ENCODE data around the gene TMEM117. TPM values are rescaled to one million over a fixed set of nuclear protein-coding genes. Genes with fewer than 3 reads are reported as not detected.

TMEM117 gene
- total and polyA plus RNA-seq, 8 donors, result 1.9 to 52.5 (median 8.0) TPM

DNA sequence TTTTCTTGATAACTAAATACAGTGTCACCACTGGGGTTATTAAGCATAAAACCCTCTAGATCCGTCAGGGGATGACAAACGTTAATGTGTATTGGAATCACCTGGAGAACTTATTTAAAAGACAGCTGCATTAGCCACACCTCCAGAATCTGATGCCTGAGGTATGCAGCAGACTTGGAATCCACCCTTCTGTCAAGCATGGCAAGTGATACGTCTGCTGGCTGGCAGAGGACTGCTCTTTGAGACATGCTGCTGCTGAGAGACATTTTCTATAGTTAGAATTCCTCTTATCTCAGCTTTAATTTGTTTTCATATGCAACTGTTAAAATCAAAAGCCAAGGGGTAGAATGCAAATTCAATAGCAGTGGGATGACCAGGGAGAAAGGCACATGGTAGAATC is 544.0 kb downstream of the TMEM117 start:
- peaks cover 0 to 9% (median 3%) of the 10 kb centered on the region in 4 donors for H3K36me3 ChIP-seq
- H3K9me3 ChIP-seq, result no peaks in the 10 kb centered on the region
- TF ChIP-seq, protein P1, sequence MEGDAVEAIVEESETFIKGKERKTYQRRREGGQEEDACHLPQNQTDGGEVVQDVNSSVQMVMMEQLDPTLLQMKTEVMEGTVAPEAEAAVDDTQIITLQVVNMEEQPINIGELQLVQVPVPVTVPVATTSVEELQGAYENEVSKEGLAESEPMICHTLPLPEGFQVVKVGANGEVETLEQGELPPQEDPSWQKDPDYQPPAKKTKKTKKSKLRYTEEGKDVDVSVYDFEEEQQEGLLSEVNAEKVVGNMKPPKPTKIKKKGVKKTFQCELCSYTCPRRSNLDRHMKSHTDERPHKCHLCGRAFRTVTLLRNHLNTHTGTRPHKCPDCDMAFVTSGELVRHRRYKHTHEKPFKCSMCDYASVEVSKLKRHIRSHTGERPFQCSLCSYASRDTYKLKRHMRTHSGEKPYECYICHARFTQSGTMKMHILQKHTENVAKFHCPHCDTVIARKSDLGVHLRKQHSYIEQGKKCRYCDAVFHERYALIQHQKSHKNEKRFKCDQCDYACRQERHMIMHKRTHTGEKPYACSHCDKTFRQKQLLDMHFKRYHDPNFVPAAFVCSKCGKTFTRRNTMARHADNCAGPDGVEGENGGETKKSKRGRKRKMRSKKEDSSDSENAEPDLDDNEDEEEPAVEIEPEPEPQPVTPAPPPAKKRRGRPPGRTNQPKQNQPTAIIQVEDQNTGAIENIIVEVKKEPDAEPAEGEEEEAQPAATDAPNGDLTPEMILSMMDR (IDR thresholded peaks at IDR 0.05), result no peak
- TF ChIP-seq EP300 (IDR thresholded peaks at IDR 0.05) (no peak), POLR2AphosphoS5 (IDR thresholded peaks at IDR 0.05) (no peak), POLR2A (IDR thresholded peaks at IDR 0.05) (no peak)
- no peak for DNase-seq
- H3K27me3 ChIP-seq, result no peaks in the 10 kb centered on the region
- no peak overlapping the region for H3K4me3 ChIP-seq
- no peak overlapping the region for H3K27ac ChIP-seq
- WGBS, 5 donors, result 57 to 74% (median 70%) methylated on average over 3 of the region's 3 CpGs
- no peaks in the 10 kb centered on the region for H3K4me1 ChIP-seq
- intact Hi-C loops (cut with DNase I; ENCODE audit: low total_unique reads), result no loop called here

DNA sequence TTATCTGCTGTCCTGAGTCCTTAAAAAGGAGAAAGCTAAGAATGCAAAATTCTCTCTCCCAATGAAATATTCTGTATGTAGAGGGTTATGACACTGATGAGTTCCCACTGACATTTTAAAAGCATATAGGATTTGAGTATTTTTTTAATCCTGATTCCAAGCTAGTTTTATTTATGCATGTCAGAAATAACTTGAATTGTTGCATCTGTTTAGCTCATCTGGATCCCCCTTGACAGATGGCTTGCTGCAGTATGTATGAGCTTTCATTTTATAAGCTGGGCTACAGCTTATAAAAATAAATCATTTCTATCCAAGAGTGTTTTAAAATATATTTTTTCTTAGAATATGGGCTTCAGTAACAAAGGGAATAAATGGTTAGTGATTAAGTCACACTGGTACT is 545.0 kb downstream of the TMEM117 start:
- Histone ChIP-seq H3K27me3 (no peaks in the 10 kb centered on the region), H3K27ac (no peak overlapping the region), H3K36me3 (peaks cover 0 to 9% (median 3%) of the 10 kb centered on the region in 4 donors), H3K4me3 (no peak overlapping the region), H3K9me3 (no peaks in the 10 kb centered on the region), H3K4me1 (no peaks in the 10 kb centered on the region)
- TF ChIP-seq, protein P1 (IDR thresholded peaks at IDR 0.05), result no peak
- TF ChIP-seq POLR2A (IDR thresholded peaks at IDR 0.05) (no peak), EP300 (IDR thresholded peaks at IDR 0.05) (no peak), POLR2AphosphoS5 (IDR thresholded peaks at IDR 0.05) (no peak)
- peak in 1 of 2 donors; percentile 9 for DNase-seq
- intact Hi-C loops (cut with DNase I; ENCODE audit: low total_unique reads), result no loop called here

GRCh38 chr12:44381341-44381740 is 545.5 kb downstream of the TMEM117 start:
- Histone ChIP-seq H3K4me1 (no peaks in the 10 kb centered on the region), H3K27ac (no peak overlapping the region), H3K27me3 (no peaks in the 10 kb centered on the region), H3K9me3 (no peaks in the 10 kb centered on the region), H3K4me3 (no peak overlapping the region), H3K36me3 (peaks cover 0 to 9% (median 3%) of the 10 kb centered on the region in 4 donors)
- no peak for DNase-seq
- 82 to 92% (median 90%) methylated on average over 6 of the region's 6 CpGs for WGBS, 5 donors
- intact Hi-C loops (cut with DNase I; ENCODE audit: low total_unique reads), result no loop called here
- TF ChIP-seq EP300 (IDR thresholded peaks at IDR 0.05) (no peak), POLR2AphosphoS5 (IDR thresholded peaks at IDR 0.05) (no peak), POLR2A (IDR thresholded peaks at IDR 0.05) (no peak)
- TF ChIP-seq, protein P1 (IDR thresholded peaks at IDR 0.05), result no peak

DNA sequence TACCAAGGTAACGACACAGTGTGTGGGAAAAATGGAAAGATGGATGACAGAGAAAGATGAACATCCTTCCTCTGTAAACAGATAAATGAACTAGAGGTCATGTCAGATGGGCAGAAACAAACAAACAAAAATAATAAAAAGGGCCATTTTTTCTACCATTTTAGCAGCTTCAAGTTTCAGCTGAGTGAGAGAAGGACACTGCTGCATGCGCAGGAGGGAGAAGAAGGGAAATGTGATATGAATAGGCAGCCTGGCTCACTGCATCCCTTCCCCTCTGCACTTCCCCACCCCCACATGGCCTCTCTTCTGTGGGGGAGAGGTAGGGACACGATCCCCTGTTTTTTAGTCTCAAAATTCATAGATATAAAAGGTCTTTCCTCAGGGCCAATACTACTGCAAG is 548.3 kb downstream of the TMEM117 start:
- Histone ChIP-seq H3K4me3 (no peak overlapping the region), H3K27me3 (no peaks in the 10 kb centered on the region), H3K27ac (no peak overlapping the region), H3K4me1 (no peaks in the 10 kb centered on the region), H3K9me3 (no peaks in the 10 kb centered on the region), H3K36me3 (peaks cover 0 to 3% (median 0%) of the 10 kb centered on the region in 4 donors)
- TF ChIP-seq POLR2AphosphoS5 (IDR thresholded peaks at IDR 0.05) (no peak), EP300 (IDR thresholded peaks at IDR 0.05) (no peak), POLR2A (IDR thresholded peaks at IDR 0.05) (no peak)
- TF ChIP-seq, protein P1 (IDR thresholded peaks at IDR 0.05), result no peak
- intact Hi-C loops (cut with DNase I; ENCODE audit: low total_unique reads), result no loop called here
- DNase-seq, result no peak
- 69 to 80% (median 73%) methylated on average over 3 of the region's 3 CpGs for WGBS, 5 donors

Data from stomach (tissue), 9 donors.